Measurements from ENCODE around the gene PSMC3.

DNA sequence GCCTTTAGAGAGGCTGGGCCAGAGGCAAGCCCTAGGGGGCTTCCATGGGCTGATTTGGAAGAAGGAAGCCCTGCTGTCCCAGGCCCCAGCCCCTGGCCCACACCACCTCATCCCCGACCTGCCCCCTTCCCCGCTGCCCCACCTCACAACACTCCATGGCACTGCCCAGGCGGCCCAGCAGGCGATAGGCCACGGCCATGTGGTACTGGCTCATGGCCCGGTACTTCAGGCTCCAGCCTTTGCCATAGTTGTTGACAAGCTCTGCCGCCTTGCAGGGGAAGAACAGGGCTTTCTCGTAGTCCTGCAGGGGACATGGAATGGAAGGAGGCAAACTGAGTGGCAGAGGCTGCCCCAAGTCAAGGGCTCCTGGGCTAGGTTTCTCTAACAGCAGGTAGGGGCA, 16.3 kb upstream of the PSMC3 start:
- TF ChIP-seq CTCF (IDR thresholded peaks at IDR 0.05 in 8 of 11, conservative IDR thresholded peaks at IDR 0.05 in 3 of 11) = no peak
- TF ChIP-seq POLR2A (IDR thresholded peaks at IDR 0.05) = no peak

Measured in spleen (tissue), 7 donors.